HL-60 (cell line): ENCODE data around the gene PSME3.

Source experiments
- DNase-seq, 2 experiments: peaks; one replicate each; pipeline ENCODE4 v3.0.0-alpha.2; 2010 to 2020; ENCODE audit warnings: low read depth in 1 of 2, low spot score in 1 of 2
- H3K27ac ChIP-seq: fragments of 250-450 bp; sonication (Bioruptor Pico); replicated peaks from 2 replicates; pipeline ENCODE4 v1.5.1; 2020; ENCODE audit warnings: mild to moderate bottlenecking, moderate library complexity
- H3K27me3 ChIP-seq: fragments of 250-450 bp; sonication (Bioruptor Pico); 2 replicates; pipeline ENCODE4 v1.5.1; 2021; ENCODE audit warnings: mild to moderate bottlenecking, moderate library complexity; ENCODE audit not compliant: insufficient read depth, poor library complexity, severe bottlenecking
- H3K4me3 ChIP-seq: replicated peaks from 2 replicates; pipeline ENCODE4 v1.5.1; 2011; ENCODE audit warnings: mild to moderate bottlenecking, control low read depth, low read length; ENCODE audit not compliant: insufficient read depth
- CTCF ChIP-seq: IDR thresholded peaks from one replicate; pipeline ENCODE4 v1.5.1; 2011; ENCODE audit warnings: low read length, control low read depth, inconsistent platforms; ENCODE audit not compliant: insufficient read depth
- GABPA ChIP-seq: IDR thresholded peaks from 2 replicates; pipeline ENCODE4 v1.6.1; 2012; ENCODE audit warnings: low read depth
- POLR2AphosphoS5 ChIP-seq: IDR thresholded peaks from 2 replicates; pipeline ENCODE4 v1.6.1; 2012; ENCODE audit warnings: low read depth
- SPI1 ChIP-seq: IDR thresholded peaks from 2 replicates; pipeline ENCODE4 v1.6.1; 2012; ENCODE audit warnings: low read depth, mild to moderate bottlenecking, borderline replicate concordance
- TF ChIP-seq, protein P1 (sequence below): IDR thresholded peaks from 2 replicates; pipeline ENCODE4 v1.6.1; 2012; ENCODE audit warnings: low read depth; ENCODE audit not compliant: insufficient replicate concordance

Gene PSME3

DNA sequence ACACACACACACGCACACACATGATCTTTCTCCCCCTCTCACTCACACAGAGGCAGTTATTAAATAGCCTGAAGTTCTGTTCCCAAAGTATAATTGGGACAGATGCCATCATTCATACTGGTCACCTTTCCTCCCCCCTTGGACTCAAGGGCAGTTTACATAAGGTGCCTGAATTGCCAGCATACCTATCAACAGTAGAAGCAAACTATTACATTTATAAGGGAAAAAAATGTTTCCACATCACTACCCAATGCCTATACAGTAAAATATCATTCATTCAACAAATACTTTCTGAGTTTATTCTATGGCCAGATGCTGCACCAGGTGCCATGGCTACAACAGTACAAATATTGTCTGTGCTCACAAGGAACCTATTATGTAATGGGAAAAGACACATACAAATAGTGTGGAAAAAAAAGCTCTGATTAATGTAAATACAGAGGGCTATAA, 28.3 kb upstream of the PSME3 start:
- Histone ChIP-seq H3K27me3 (no peaks in the 10 kb centered on the region), H3K4me3 (no peak overlapping the region), H3K27ac (no peak overlapping the region)
- TF ChIP-seq CTCF (no peak), GABPA (no peak), SPI1 (no peak)
- DNase-seq = no peak

GRCh38 chr17:42806249-42806648, 26.9 kb upstream of the PSME3 start:
- no peak for DNase-seq

GRCh38 chr17:42809250-42809649, 23.9 kb upstream of the PSME3 start:
- Histone ChIP-seq H3K27ac (no peak overlapping the region), H3K4me3 (no peak overlapping the region), H3K27me3 (no peaks in the 10 kb centered on the region)
- TF ChIP-seq GABPA (no peak), CTCF (no peak), POLR2AphosphoS5 (no peak), SPI1 (no peak)
- TF ChIP-seq, protein P1, sequence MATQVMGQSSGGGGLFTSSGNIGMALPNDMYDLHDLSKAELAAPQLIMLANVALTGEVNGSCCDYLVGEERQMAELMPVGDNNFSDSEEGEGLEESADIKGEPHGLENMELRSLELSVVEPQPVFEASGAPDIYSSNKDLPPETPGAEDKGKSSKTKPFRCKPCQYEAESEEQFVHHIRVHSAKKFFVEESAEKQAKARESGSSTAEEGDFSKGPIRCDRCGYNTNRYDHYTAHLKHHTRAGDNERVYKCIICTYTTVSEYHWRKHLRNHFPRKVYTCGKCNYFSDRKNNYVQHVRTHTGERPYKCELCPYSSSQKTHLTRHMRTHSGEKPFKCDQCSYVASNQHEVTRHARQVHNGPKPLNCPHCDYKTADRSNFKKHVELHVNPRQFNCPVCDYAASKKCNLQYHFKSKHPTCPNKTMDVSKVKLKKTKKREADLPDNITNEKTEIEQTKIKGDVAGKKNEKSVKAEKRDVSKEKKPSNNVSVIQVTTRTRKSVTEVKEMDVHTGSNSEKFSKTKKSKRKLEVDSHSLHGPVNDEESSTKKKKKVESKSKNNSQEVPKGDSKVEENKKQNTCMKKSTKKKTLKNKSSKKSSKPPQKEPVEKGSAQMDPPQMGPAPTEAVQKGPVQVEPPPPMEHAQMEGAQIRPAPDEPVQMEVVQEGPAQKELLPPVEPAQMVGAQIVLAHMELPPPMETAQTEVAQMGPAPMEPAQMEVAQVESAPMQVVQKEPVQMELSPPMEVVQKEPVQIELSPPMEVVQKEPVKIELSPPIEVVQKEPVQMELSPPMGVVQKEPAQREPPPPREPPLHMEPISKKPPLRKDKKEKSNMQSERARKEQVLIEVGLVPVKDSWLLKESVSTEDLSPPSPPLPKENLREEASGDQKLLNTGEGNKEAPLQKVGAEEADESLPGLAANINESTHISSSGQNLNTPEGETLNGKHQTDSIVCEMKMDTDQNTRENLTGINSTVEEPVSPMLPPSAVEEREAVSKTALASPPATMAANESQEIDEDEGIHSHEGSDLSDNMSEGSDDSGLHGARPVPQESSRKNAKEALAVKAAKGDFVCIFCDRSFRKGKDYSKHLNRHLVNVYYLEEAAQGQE = no peak
- no peak for DNase-seq

More at GRCh38 chr17:42806249-42806648, 26.9 kb upstream of the PSME3 start:
- no peak overlapping the region for H3K4me3 ChIP-seq
- H3K27me3 ChIP-seq = no peaks in the 10 kb centered on the region
- no peak overlapping the region for H3K27ac ChIP-seq
- no peak for TF ChIP-seq POLR2AphosphoS5
- TF ChIP-seq GABPA = no peak
- TF ChIP-seq, protein P1 = no peak
- TF ChIP-seq SPI1 = no peak
- no peak for TF ChIP-seq CTCF

DNA sequence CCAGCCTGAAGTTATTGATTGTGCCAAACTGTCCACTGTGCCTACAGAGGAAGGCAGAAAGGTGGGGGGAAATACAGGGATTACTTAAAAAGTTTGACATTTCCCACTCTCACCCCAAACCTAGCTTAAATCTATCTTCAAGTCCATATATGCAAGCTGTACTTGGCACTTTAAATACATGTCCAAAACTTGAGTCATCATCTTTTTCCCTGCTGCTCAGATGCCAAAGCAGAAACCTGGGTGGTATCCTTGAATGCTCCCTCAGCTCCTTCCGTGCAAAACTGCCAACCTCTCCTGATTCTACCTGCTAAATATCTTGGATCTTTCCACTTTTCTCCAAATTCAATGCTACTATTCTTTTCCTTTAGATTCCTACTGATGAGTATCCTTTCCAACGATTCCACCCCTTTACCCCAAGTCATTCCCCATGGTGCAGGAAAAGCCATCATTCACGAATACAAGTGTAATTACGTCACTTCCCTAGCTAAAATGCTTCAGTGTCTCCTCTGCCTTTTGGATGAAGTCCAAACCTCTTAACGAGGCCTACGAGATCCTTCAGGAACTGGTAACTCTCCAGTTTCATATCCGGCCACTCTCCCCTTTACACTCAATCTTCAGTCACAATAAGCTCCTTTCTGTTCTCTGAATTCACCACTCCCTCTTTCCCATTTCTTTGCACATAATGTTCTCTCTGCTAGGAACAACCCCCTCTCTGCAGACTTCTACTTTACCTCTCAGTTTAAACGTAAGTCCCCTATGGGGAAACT, 18.4 kb upstream of the PSME3 start:
- Histone ChIP-seq H3K27me3 (no peaks in the 10 kb centered on the region), H3K4me3 (no peak overlapping the region), H3K27ac (no peak overlapping the region)
- TF ChIP-seq CTCF = no peak
- TF ChIP-seq, protein P1 = no peak
- TF ChIP-seq GABPA = no peak
- no peak for TF ChIP-seq POLR2AphosphoS5
- TF ChIP-seq SPI1 = no peak
- no peak for DNase-seq
